ENCODE data around the gene CBFA2T3.

DNA sequence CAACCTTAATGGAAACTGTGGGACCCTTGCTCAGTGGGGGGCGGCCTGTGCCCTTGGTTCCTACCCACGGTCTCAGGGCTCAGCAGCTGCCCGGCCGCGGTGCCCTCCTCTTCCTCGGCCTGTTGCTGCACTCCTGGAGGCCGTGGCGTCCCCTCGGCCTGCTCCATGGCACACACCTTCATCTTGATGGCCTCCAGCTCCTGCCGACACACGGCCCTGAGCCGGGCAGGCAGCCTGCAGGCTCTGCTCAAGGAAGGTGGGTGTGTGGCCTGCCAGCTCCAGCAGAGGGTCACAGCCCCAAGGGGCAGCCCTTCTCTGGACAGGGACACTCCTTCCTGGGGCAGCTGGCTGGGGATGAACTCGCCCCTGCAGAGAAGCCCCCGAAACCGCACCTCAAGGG, 111.3 kb downstream of the CBFA2T3 start:
- TF ChIP-seq, protein P1, sequence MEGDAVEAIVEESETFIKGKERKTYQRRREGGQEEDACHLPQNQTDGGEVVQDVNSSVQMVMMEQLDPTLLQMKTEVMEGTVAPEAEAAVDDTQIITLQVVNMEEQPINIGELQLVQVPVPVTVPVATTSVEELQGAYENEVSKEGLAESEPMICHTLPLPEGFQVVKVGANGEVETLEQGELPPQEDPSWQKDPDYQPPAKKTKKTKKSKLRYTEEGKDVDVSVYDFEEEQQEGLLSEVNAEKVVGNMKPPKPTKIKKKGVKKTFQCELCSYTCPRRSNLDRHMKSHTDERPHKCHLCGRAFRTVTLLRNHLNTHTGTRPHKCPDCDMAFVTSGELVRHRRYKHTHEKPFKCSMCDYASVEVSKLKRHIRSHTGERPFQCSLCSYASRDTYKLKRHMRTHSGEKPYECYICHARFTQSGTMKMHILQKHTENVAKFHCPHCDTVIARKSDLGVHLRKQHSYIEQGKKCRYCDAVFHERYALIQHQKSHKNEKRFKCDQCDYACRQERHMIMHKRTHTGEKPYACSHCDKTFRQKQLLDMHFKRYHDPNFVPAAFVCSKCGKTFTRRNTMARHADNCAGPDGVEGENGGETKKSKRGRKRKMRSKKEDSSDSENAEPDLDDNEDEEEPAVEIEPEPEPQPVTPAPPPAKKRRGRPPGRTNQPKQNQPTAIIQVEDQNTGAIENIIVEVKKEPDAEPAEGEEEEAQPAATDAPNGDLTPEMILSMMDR (IDR thresholded peaks at IDR 0.05): no peak
- TF ChIP-seq POLR2AphosphoS5 (IDR thresholded peaks at IDR 0.05; ENCODE audit: low read depth, low read length) (no peak), TCF7L2 (IDR thresholded peaks at IDR 0.05; ENCODE audit: low read depth, low read length) (no peak), SIN3A (IDR thresholded peaks at IDR 0.05; ENCODE audit: borderline replicate concordance, insufficient read depth, low read depth, low read length) (no peak)
- TF ChIP-seq, protein P2, sequence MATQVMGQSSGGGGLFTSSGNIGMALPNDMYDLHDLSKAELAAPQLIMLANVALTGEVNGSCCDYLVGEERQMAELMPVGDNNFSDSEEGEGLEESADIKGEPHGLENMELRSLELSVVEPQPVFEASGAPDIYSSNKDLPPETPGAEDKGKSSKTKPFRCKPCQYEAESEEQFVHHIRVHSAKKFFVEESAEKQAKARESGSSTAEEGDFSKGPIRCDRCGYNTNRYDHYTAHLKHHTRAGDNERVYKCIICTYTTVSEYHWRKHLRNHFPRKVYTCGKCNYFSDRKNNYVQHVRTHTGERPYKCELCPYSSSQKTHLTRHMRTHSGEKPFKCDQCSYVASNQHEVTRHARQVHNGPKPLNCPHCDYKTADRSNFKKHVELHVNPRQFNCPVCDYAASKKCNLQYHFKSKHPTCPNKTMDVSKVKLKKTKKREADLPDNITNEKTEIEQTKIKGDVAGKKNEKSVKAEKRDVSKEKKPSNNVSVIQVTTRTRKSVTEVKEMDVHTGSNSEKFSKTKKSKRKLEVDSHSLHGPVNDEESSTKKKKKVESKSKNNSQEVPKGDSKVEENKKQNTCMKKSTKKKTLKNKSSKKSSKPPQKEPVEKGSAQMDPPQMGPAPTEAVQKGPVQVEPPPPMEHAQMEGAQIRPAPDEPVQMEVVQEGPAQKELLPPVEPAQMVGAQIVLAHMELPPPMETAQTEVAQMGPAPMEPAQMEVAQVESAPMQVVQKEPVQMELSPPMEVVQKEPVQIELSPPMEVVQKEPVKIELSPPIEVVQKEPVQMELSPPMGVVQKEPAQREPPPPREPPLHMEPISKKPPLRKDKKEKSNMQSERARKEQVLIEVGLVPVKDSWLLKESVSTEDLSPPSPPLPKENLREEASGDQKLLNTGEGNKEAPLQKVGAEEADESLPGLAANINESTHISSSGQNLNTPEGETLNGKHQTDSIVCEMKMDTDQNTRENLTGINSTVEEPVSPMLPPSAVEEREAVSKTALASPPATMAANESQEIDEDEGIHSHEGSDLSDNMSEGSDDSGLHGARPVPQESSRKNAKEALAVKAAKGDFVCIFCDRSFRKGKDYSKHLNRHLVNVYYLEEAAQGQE (IDR thresholded peaks at IDR 0.05; ENCODE audit: insufficient read depth in 1 of 2, low read depth in 2 of 2, low read length in 1 of 2): no peak
